Panc1 (cell line): ENCODE results near the gene SLC37A1.

Experiments
- CTCF ChIP-seq: fragments of 450-650 bp; IDR thresholded peaks from 2 replicates; pipeline ENCODE4 v1.5.1; 2017; ENCODE audit warnings: mild to moderate bottlenecking
- REST ChIP-seq, 2 experiments: IDR thresholded peaks; 2 replicates each; pipeline ENCODE4 v1.6.1; 2011 to 2012; ENCODE audit warnings: low read depth in 2 of 2, control low read depth in 1 of 2, low read length in 1 of 2, mild to moderate bottlenecking in 1 of 2, moderate library complexity in 1 of 2; ENCODE audit not compliant: insufficient read depth in 1 of 2
- TCF7L2 ChIP-seq: IDR thresholded peaks from 2 replicates; pipeline ENCODE4 v1.6.1; 2011; ENCODE audit warnings: mild to moderate bottlenecking, low read depth, low read length, inconsistent platforms

DNA sequence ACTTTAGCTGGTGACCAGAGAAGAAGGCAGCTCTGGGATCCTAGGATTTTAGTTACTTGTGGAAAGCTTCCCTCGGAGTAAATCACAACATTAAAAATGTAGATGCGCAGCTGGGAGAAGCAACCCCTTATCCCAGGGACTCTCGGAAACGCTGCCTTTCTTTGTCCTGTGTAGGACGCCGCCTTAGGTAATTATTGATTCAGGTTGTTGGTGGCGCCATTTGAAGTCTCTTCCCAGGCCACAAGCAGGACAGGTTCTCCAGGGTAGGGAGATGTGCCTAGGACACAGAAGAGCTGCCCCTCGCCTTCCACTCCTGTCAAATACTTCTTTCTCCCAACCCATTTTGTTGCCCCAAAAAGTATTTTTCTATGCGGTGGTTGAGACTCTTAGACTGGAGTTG is 10.3 kb downstream of the SLC37A1 start:
- TF ChIP-seq CTCF, result no peak
- no peak for TF ChIP-seq TCF7L2
- TF ChIP-seq REST (IDR thresholded peaks at IDR 0.05; ENCODE audit: insufficient read depth in 1 of 2, low read depth in 2 of 2, low read length in 1 of 2), result no peak
